ENCODE data around the gene ANGPTL4.
"Not testable (repeated sequence)": the region's sequence is repeated elsewhere in the genome, so short reads cannot be mapped to it uniquely, and the experiment has no call there.

ANGPTL4 gene

GRCh38 chr19:8373867-8374813, 10.2 kb downstream of the ANGPTL4 start:
- ChIA-PET CTCF (no interaction called here), POLR2A (no interaction called here)
- no peak for TF ChIP-seq PKNOX1 (IDR thresholded peaks at IDR 0.05)
- no peak for TF ChIP-seq TARDBP (IDR thresholded peaks at IDR 0.05)
- no peak for TF ChIP-seq ELF4 (IDR thresholded peaks at IDR 0.05)
- TF ChIP-seq ZNF384 (IDR thresholded peaks at IDR 0.05), result no peak
- no peak for TF ChIP-seq L3MBTL2 (conservative IDR thresholded peaks at IDR 0.05)
- TF ChIP-seq ARNT (IDR thresholded peaks at IDR 0.05), result no peak
- TF ChIP-seq FOXK2 (IDR thresholded peaks at IDR 0.05), result no peak
- TF ChIP-seq SUZ12 (IDR thresholded peaks at IDR 0.05), result no peak
- no peak for TF ChIP-seq LEF1 (IDR thresholded peaks at IDR 0.05; ENCODE audit: borderline replicate concordance)
- no peak for TF ChIP-seq FOXM1 (IDR thresholded peaks at IDR 0.05; ENCODE audit: borderline replicate concordance)
- TF ChIP-seq SP1 (IDR thresholded peaks at IDR 0.05), result no peak
- TF ChIP-seq HDGF (IDR thresholded peaks at IDR 0.05; ENCODE audit: borderline replicate concordance), result no peak
- no peak for TF ChIP-seq CTBP1 (IDR thresholded peaks at IDR 0.05; ENCODE audit: borderline replicate concordance)
- no peak for TF ChIP-seq NFRKB (IDR thresholded peaks at IDR 0.05)
- DNase-seq (ENCODE audit: extremely low spot score), result no peak

- CTCF ChIA-PET; DNase-seq (ENCODE audit: extremely low spot score); POLR2A ChIA-PET: not testable (repeated sequence)
Observed at GRCh38 chr19:8375766-8376165, 11.8 kb downstream of the ANGPTL4 start.

GRCh38 chr19:8376373-8376974, 12.5 kb downstream of the ANGPTL4 start:
- POLR2A ChIA-PET, result interaction anchor here (1.5 kb wide), 1 partner anchor 13 kb away, joined by 4 read pairs; the partner anchor contains the start of gene RAB11B
- CTCF ChIA-PET; DNase-seq (ENCODE audit: extremely low spot score): not testable (repeated sequence)

GRCh38 chr19:8377598-8377997, 13.6 kb downstream of the ANGPTL4 start:
- ChIA-PET CTCF (interaction anchor here (0.6 kb wide), 1 partner anchor 230 kb away, joined by 3 read pairs; no protein-coding TSS in a partner anchor), POLR2A (interaction anchor here (1.1 to 1.5 kb wide), 2 partner anchors 9 to 12 kb away, joined by 3 to 4 read pairs; partner anchors contain the start of gene RAB11B)
- TF ChIP-seq CTBP1 (IDR thresholded peaks at IDR 0.05; ENCODE audit: borderline replicate concordance) (no peak), ARNT (IDR thresholded peaks at IDR 0.05) (no peak), FOXA1 (IDR thresholded peaks at IDR 0.05) (no peak), FOXM1 (IDR thresholded peaks at IDR 0.05; ENCODE audit: borderline replicate concordance) (no peak), HDGF (IDR thresholded peaks at IDR 0.05; ENCODE audit: borderline replicate concordance) (no peak), ZNF384 (IDR thresholded peaks at IDR 0.05) (no peak), BHLHE40 (IDR thresholded peaks at IDR 0.05; ENCODE audit: borderline replicate concordance) (no peak), L3MBTL2 (conservative IDR thresholded peaks at IDR 0.05) (no peak), NFRKB (IDR thresholded peaks at IDR 0.05) (no peak), LEF1 (IDR thresholded peaks at IDR 0.05; ENCODE audit: borderline replicate concordance) (no peak), TARDBP (IDR thresholded peaks at IDR 0.05) (no peak), ELF4 (IDR thresholded peaks at IDR 0.05) (no peak), PKNOX1 (IDR thresholded peaks at IDR 0.05) (no peak), SP1 (IDR thresholded peaks at IDR 0.05) (no peak), SUZ12 (IDR thresholded peaks at IDR 0.05) (no peak), FOXK2 (IDR thresholded peaks at IDR 0.05) (no peak)
- DNase-seq (ENCODE audit: extremely low spot score), result no peak

- CTCF ChIA-PET, result interaction anchor here (0.6 kb wide), 1 partner anchor 8 kb away, joined by 4 read pairs; no protein-coding TSS in a partner anchor
- POLR2A ChIA-PET, result interaction anchor here (1.1 kb wide), 1 partner anchor 9 kb away, joined by 3 read pairs; no protein-coding TSS in a partner anchor
- not testable (repeated sequence) for DNase-seq (ENCODE audit: extremely low spot score)
Observed at GRCh38 chr19:8379156-8379891, 15.4 kb downstream of the ANGPTL4 start.

GRCh38 chr19:8384569-8384968, 20.6 kb downstream of the ANGPTL4 start:
- POLR2A ChIA-PET; DNase-seq (ENCODE audit: extremely low spot score); CTCF ChIA-PET: not testable (repeated sequence)

GRCh38 chr19:8385103-8385502, 21.1 kb downstream of the ANGPTL4 start:
- POLR2A ChIA-PET, result not testable (repeated sequence)

GRCh38 chr19:8385566-8385965, 21.6 kb downstream of the ANGPTL4 start:
- POLR2A ChIA-PET; DNase-seq (ENCODE audit: extremely low spot score); CTCF ChIA-PET: not testable (repeated sequence)

More at GRCh38 chr19:8385103-8385502, 21.1 kb downstream of the ANGPTL4 start:
- DNase-seq (ENCODE audit: extremely low spot score); CTCF ChIA-PET: not testable (repeated sequence)

- CTCF ChIA-PET; DNase-seq (ENCODE audit: extremely low spot score): not testable (repeated sequence)
- POLR2A ChIA-PET, result interaction anchor here (1.2 kb wide), 1 partner anchor 9 kb away, joined by 3 read pairs; no protein-coding TSS in a partner anchor
Observed at GRCh38 chr19:8386419-8386818, 22.5 kb downstream of the ANGPTL4 start.
